ENCODE results near the gene CACNB4.
A peak's percentile ranks its signal among the peaks of the same experiment; 100 is the strongest.
"Not testable (repeated sequence)": the region's sequence is repeated elsewhere in the genome, so short reads cannot be mapped to it uniquely, and the experiment has no call there.

CACNB4 gene

DNA sequence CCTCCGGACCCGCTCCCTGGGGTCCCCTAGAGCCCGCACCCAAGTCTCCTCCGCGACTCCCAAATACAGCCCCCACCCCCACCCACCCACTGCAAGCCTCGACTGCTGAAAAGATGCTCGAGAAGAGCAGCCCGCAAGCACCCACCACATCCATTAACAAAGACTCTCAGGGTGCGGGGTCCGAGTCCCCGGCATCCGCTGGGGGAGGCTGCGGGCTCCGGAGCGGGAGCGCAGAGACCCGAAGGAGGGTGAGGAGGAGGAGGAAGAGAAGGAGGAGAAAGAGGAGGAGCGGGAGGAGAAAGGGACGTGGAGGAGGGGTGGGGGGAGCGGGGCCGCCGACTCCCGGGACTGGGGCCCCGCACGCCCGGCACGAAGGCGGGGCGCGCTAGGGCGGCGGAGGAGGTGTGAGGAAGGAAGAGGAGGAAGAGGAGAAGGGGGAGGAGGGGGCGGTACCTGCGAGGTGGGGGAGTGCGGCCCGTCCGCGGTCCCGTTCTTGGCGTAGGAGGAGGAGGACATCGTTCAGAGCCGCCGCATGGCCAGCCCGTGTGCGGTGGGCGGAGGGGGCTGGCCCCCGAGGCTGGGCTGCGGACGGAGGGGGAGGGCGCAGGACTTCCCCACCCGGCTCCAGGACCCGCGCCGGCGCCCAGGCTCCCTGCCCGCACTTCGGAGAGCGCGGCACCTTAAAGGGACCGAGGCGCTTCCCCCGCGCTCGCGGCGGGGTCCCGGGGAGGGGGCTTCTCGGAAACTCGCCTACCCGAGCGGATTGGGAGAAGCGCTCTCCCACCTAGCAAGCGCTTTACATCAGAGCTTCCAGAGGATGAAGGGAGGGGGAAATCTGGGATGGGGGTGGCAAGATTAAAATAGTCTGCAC lies at the start of gene CACNB4:
Gene CACNB4, minus strand, starts transcription at position 549 of the 871 bp plus-strand sequence.
- peak in 5 of 56 donors; percentile 8 to 34 (median 27) for DNase-seq

DNA sequence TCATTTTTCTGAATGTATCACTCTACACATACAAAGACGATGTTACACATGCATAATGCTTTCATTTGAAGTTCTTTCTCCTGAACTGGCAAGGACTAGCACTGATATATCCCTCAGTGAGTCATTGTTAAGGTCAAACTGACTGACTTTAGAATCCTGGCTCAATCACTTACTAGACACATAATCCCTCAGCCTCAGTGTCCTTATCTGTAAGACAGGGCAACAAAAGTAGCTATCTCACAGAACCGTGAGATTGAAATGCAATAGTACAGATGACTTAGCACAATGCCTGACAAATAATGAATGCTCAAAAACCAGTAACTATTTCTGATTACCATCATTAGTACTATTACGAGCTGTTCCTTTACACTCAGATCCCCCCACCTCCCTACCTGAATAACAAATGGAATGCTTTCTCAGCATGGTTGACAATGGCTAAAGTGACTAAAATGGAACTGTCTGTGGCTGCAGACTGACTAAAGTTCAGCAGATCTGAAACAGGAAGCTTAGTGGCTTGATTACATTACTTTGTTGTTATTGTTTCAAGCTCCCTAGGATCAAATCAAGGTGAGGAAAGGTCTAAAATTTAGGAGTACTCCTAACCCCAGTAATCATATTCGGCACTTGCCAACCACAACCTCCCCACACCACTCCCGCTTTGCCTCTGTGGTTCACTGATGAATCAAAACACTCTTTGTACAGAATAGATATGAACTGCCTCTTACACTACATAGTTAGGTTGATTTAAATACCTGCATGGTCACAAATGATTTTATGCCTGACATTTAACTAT lies 35.8 kb upstream of the CACNB4 start:
- no peak for DNase-seq

DNA sequence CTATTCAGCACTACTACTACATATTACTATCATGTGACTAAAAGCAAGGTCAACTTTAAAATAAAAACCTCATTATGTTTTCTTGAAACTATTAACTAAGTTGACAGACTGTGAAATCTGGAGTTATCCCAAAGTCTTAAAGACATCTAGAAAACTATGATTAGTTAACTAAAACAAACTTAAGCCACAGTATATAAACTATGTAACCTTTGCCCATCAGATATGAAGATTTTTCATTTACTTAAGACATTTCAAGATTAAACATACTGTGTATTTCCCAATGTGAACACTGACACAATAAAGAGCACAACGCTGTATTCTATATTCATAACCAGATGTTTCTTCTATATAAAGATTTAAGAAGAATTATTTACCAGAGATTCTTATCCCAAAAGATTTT lies 33.5 kb upstream of the CACNB4 start:
- no peak for DNase-seq

DNA sequence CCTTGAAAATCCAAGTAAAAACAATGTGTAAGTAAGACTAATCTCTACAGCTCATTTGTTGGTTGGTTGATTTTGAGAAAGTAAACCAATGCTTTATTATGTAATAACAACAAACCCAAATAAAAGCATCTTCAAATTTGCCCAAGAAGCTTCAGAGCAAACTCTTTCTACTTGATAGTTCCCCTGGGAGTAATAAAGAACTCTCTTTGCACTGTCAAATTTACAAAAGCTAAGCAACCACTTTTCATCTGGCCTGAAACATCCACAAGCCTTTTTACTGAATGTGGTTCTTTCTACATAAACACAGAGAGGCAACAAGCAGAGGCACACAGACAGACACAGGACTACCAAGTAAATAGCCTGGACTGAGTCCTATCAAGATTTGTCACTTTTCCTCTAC lies 28.8 kb upstream of the CACNB4 start:
- DNase-seq, result no peak

DNA sequence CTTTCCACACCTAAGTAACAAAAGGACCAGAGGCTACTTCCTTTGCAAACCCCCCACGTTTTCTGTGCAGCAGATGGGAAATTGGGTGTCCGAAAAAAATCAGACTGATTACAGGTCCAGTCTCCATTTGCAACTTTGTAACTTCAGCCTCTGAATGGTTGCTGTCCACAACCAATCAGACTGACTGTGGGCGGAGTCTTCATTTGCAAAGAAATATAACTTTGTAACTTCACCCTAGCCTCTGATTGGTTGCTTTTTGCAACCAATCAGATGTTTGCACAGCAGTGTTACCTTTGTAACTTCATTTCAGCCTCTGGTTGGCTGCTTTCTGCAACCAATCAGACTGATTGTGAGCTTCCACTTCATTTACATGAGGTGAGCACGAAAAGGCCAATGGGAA lies 27.8 kb upstream of the CACNB4 start:
- DNase-seq, result peak in 1 of 56 donors; percentile 28

DNA sequence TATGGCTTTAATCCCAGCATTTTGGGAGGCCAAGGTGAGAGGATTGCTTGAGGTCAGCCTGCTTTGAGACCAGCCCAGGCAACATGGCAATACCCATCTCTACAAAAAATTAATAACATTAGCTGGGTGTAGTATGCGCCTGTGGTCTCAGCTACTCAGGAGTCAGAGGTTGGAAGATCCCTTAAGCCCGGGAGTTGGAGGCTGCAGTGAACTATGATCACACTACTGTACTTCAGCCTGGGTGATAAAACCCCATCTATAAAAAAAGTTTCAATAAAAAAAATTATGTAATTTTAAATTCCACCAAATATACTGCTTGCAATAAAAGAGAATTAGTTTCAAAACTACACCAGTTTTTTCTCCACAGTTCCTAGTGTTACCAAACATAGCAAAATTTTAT lies 23.3 kb upstream of the CACNB4 start:
- no peak for DNase-seq

DNA sequence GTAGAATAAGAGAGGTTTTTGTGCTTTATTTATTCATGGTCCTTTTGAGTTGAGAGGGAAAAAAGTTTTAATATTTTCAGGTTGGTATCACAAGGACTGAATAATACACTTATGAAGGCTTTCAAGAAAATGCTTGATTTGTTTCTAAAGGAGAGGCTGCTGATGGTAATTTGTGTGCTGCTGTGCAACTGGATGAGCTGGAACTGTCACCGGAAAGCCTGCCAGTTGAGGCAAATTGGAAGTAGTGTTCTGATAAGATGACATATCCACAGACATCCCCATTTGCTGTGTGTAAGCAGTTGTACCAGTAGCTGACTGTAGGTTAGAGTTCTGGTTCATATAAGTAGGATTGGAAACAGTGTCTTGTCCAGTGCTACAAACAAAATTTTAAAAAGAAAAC lies 21.6 kb upstream of the CACNB4 start:
- no peak for DNase-seq

DNA sequence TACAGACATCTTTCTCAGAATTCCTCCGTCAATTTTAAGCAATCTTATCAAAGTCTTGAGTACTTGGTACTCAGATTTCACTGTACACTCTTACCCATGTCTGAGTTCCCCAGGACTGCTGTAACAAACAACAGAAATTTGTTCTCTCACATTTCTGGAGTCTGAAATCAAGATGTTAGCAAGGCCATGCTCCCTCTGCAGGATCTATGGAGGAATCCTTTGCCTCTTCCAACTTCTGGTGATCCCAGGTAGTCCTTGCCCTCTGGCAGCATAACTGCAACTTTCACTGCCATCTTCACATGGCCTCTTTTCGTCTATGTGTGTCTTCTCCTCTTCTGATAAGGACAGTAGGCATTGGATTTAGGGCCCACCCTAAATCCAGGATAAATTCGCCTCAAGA lies 17.1 kb upstream of the CACNB4 start:
- DNase-seq, result no peak

DNA sequence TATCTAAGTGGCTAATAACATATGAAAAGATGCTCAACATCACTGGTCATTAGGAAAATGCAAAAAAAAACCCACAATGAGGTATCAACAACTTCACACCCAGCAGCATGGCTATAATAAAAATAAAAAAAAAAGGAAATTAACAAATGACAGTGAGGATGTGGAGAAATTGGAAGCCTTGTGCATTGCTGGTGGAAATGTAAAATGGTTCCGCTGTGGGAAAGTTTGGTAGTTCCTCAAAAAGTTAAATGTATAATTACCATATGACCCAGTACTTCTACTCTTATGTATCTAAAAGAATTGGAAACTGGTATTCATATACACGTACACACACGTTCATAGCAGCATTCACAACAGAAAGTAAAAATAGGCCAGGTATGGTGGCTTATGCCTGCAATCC lies 15.5 kb upstream of the CACNB4 start:
- DNase-seq, result no peak

DNA sequence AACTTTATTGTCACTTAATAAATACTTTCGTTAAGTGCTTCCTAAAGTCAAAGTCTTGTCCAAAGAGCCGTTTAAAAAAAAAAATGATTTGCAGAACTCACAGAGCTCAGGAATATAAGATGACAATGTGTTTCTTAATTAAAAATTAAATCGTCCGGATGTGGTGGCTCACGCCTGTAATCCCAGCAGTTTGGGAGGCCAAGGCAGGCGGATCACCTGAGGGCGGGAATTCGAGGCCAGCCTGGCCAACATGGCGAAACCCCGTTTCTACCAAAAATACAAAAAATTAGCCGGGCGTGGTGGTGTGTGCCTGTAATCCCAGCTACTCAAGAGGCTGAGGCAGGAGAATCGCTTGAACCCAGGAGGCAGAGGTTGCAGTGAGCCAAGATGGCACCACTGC lies 8.3 kb upstream of the CACNB4 start:
- not testable (repeated sequence) for DNase-seq

DNA sequence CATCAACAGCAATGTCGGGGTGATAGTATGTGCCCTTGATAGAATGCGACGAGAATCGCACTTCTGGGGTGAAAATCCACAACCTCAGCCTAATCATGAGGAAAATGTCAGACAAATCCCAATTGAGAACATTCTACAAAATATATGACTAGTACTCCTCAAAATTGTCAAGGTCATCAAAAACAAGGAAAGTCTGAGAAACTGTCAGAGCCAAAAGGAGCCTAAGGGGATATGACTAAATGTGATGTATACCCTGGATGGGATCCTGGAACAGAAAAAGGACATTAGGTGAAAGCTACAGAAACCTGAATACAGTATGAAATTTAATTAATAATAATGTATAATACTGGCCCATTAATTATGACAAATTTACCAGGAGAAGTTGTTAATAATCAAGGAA lies 7.6 kb upstream of the CACNB4 start:
- no peak for DNase-seq

DNA sequence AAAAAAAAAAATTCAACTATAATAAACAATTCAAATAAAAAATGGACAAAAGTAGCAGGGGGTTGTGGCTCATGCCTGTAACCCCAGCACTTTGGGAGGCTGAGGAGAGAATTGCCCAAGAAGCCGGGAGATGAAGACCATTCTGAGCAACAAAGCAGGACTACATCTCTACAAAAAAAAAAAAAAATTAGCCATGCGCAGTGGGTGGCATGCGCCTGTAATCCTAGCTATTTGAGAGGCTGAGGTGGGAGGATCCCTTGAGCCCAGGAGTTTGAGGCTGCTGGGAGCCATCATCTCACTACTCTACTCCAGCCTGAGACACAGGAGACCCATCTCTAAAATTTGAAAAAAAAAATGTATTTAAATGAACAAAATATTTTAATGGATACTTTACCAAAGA lies 4.4 kb upstream of the CACNB4 start:
- DNase-seq, result no peak

DNA sequence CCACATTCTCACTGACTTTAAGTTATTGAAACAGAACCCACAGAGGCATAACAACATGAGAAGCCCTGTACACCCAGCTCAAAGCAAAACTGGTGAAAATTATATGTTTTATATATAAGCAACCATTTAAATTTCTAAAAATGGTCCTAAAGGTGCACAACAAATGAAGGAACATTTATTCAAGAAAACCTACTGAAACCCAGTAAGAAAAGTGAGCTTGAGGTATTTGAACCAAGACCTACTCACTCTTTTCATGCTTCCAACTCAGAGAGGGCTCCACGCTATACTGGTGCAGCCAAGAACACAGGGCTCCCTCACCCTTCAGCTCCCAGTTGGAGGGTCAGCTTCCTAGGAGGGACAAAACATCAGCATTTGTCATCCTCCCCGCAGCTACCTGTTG lies 2.1 kb upstream of the CACNB4 start:
- no peak for DNase-seq

DNA sequence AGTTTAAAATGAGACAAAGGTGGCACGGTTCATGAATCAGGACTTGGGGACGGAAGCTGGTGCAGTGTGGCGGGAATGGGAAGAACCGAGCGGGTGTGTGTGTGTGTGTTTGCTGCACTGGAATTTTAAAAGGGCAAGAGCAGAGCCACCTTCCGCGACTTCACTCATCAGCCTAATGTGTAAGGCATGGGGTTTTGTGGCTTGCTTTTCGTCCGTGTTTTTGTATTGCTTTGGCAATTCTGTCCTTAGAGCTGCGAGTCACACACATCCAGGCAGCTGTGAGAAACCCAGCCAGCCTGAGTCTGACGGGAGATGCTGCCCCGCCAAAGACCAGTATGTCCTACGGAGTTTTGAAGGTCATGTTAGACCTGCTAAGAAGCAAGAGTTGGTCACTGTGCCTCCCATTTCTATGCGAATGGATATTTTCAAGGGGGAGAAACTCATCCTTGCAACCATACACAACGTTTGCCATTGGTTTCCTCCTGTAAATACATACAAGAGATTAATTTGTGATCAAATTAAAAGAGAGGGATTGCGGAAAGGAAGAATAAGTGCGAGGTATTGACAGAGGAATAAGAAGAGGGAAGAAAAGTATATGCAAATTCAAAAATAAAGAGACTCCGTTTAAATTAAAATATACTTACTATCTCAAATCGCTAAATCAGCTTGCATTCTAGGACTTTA lies 665 bp upstream of the CACNB4 start:
- peak in 2 of 56 donors; percentile 7 to 11 for DNase-seq

DNA sequence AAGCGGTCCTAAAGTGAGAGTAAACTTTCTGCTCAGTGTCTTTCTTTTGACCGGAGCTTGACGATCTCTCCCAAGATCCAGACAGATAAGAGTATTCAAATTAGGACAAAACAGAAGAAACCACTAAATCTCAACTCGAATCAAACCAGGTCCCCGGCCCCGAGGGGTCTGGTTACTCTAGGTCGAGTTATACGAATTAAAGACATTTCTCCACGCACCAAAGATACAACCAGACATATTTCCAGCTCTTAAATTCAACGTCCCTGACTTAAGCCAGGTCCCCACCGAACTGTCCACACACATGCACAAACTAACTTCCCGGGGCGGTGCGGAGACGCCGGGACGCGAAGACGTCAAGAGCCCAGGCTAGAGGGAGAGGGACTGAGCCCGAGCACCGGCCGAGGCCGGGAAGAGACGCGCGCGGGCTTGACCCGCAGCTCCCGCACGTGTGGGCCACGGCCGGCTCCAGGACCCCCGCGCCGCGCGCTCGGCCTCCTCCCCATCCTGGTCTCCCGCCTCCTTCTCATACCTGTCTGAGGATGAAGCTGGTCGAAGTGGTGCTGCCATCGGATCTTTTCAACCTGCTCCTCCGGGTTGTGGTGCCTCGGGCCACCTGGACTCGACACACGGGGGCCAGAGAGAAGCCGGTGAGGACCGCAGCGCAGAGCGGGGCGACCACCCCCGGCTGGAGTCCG lies 896 bp downstream of the CACNB4 start:
- peak in 3 of 56 donors; percentile 8 to 29 (median 13) for DNase-seq

DNA sequence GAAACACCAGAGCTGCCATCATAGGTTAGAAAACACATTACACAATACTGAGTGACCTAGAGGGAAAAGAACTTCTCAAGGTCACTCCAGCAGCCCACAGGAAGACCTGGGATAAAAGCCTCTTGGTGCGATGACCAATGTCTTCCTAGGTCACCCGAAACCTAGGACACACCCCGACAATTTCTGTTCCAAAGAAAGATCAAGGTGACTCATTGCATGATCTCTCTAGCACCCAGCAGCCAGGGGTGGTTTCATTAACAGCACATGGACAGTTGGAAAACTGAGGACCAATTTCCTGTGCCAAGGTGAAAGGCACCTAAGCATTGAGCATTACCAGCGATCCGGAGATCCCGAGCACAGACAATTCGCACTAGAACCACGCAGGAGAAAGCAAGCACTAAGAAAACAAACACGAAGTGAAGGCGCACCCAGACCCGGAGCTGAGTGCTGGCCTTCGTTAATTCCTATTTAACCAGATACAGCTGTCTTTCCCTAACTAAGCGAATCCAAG lies 1.5 kb downstream of the CACNB4 start:
- DNase-seq, result peak in 1 of 56 donors; percentile 30

DNA sequence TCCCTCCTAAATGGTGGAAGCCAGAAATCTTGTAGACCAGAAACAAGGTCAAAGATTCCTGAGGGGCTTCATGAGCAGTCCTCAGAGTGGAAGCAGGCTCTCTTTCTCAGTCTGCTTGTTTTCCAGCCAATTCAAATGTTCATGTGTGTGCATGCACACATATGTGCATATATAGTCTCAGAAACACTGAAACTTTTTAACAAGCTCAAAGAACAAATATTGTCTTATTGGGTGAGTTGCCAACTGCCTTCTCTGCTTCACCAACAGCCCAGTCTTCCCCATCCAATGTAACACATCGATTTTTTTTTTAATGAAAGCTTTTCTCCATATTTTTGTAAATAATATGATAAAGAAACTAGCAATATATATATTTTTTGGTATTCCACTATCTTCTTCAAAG lies 3.7 kb downstream of the CACNB4 start:
- DNase-seq, result no peak

DNA sequence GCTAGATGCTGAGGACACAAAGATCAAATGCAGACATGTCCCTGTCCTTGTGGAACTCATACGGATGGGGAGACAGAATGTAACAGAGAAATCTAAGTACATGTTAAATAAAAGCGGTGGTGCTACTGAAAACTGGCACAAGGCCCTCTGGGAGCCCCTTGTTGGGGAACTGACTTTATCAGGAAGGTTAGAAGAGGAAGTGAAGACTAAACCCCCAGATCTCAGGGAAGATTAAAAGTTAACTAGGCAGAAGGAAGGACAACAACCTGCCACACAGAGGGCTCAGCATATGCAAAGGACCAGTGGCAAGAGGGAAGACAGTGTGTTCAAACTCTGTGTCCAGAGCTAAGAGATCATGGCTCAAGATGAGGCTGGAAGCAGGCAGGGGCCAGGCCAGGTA lies 4.8 kb downstream of the CACNB4 start:
- DNase-seq, result no peak

DNA sequence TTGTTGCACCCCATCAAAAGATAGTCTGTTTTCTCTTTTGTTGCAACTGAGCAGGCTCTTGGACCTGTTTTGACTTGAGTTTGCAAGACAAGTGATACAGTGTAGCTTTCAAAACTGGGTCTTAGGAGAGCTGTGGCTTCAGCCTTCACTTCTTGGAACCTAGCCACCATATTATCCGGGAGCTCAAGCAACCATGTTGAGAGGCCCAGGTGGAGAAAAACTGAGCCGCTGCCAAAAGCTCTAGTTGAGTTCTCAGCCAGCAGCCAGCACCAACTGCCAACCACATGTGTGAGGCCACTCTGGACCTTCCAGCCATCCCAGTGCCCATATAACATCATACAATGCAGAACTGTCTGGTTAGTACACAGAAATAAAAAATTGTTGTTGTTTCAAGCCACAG lies 5.4 kb downstream of the CACNB4 start:
- DNase-seq, result peak in 1 of 56 donors; percentile 23

DNA sequence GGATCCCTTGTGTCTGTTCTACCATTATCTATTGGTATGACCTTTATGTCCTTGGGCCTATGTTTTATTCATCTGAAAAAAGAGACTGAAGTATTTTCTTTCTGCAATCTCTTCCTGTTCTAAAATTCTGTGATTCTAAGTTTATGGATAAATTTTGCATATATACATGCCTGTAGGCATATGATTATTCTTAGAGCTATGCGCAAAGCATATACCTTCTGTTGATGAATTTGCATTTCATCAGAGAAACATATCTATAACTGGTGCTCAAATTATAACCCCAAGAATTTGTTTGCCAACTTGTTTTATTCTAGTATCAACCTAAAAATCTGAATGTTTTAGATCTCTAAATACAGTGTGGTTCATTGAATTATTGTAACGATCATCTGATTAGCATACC lies 6.7 kb downstream of the CACNB4 start:
- DNase-seq, result no peak

DNA sequence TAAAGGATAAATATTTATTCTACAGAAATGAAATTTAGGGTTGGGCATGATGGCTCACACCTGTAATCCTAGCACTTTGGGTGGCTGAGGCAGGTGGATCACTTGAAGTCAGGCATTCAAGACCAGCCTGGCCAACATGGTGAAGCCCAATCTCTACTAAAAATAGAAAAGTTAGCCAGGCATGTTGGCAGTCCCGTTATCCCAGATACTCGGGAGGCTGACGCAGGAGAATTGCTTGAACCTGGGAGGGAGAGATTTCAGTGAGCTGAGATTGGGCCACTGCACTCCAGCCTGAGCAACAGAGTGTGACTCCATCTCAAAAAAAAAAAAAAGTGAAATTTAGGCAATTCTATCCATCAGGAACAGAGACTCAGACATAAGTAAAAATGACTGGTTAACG lies 8.1 kb downstream of the CACNB4 start:
- not testable (repeated sequence) for DNase-seq
